Endothelial cell of umbilical vein (primary cell): Measurements from ENCODE around the gene MAPK8.

Experiments used
- CTCF ChIP-seq, 2 donors: IDR thresholded peaks; 1 replicate in 1 of 2; 2 replicates in 1 of 2; pipeline ENCODE4 v1.5.1; 2011; ENCODE audit warnings: low read length in 2 of 2, mild to moderate bottlenecking in 2 of 2, moderate library complexity in 2 of 2, control low read depth in 1 of 2, inconsistent platforms in 1 of 2, low read depth in 1 of 2; ENCODE audit not compliant: insufficient read depth in 1 of 2; ENCODE audit errors: extremely low read depth in 1 of 2
- EZH2 ChIP-seq: IDR thresholded peaks from 2 replicates; pipeline ENCODE4 v1.6.1; 2012; ENCODE audit warnings: borderline replicate concordance, low read depth, mild to moderate bottlenecking, moderate library complexity, low read length, inconsistent platforms; ENCODE audit not compliant: severe bottlenecking
- JUN ChIP-seq: IDR thresholded peaks from 2 replicates; pipeline ENCODE4 v1.6.1; 2011; ENCODE audit warnings: borderline replicate concordance, low read depth; ENCODE audit not compliant: insufficient read length, insufficient read depth
- POLR2AphosphoS5 ChIP-seq: IDR thresholded peaks from 2 replicates; pipeline ENCODE4 v1.6.1; 2012; ENCODE audit warnings: low read depth, mild to moderate bottlenecking, control low read depth, low read length, moderate library complexity; ENCODE audit not compliant: insufficient read depth

- no peak for TF ChIP-seq JUN
- TF ChIP-seq CTCF (IDR thresholded peaks at IDR 0.05; ENCODE audit: extremely low read depth in 1 of 2, insufficient read depth in 1 of 2, low read depth in 1 of 2, low read length in 2 of 2) = no peak
- TF ChIP-seq EZH2 = no peak
- no peak for TF ChIP-seq POLR2AphosphoS5
Measured at GRCh38 chr10:48447356-48448215, 141.1 kb downstream of the MAPK8 start.
